Mesendoderm (in vitro differentiated cells): Measurements from ENCODE around the gene SCGN.

ENCODE experiments used
- DNase-seq: peaks from one replicate; pipeline ENCODE4 v3.0.0; 2013
- H2AK5ac ChIP-seq: 2 replicates; pipeline ENCODE4 v1.6.1; 2013; ENCODE audit warnings: low read length, inconsistent platforms
- H2BK120ac ChIP-seq: 2 replicates; pipeline ENCODE4 v1.6.1; 2013; ENCODE audit warnings: low read depth, mild to moderate bottlenecking, low read length, moderate library complexity, mixed read lengths
- H2BK15ac ChIP-seq: replicated peaks from 2 replicates; pipeline ENCODE4 v1.6.1; 2013; ENCODE audit warnings: low read depth, mild to moderate bottlenecking, moderate library complexity
- H2BK5ac ChIP-seq: 2 replicates; pipeline ENCODE4 v1.6.1; 2013; ENCODE audit warnings: low read length, inconsistent platforms
- H3K18ac ChIP-seq: 2 replicates; pipeline ENCODE4 v1.6.1; 2013; ENCODE audit warnings: mild to moderate bottlenecking, low read length, mixed read lengths
- H3K23ac ChIP-seq: one replicate; pipeline ENCODE4 v1.6.1; 2013; ENCODE audit warnings: low read length
- H3K27ac ChIP-seq: 2 replicates; pipeline ENCODE4 v1.5.1; 2013; ENCODE audit warnings: low read depth, mild to moderate bottlenecking, inconsistent platforms, low read length, moderate library complexity
- H3K27me3 ChIP-seq: 2 replicates; pipeline ENCODE4 v1.6.1; 2013; ENCODE audit warnings: low read length, control low read depth, mild to moderate bottlenecking, inconsistent platforms; ENCODE audit not compliant: insufficient read depth, poor library complexity
- H3K36me3 ChIP-seq: 2 replicates; pipeline ENCODE4 v1.6.1; 2013; ENCODE audit warnings: low read length, inconsistent platforms; ENCODE audit not compliant: control insufficient read depth, insufficient read depth
- H3K4ac ChIP-seq: one replicate; pipeline ENCODE4 v1.6.1; 2013; ENCODE audit warnings: low read depth, mild to moderate bottlenecking, low read length, moderate library complexity
- H3K4me1 ChIP-seq: 2 replicates; pipeline ENCODE4 v1.6.1; 2013; ENCODE audit warnings: low read depth, low read length, inconsistent platforms; ENCODE audit not compliant: control insufficient read depth
- H3K4me2 ChIP-seq: 2 replicates; pipeline ENCODE4 v1.6.1; 2013; ENCODE audit warnings: low read length
- H3K4me3 ChIP-seq: 2 replicates; pipeline ENCODE4 v1.5.1; 2013; ENCODE audit warnings: mild to moderate bottlenecking, low read length
- H3K56ac ChIP-seq: one replicate; pipeline ENCODE4 v1.6.1; 2013; ENCODE audit warnings: low read length
- H3K79me1 ChIP-seq: 2 replicates; pipeline ENCODE4 v1.6.1; 2013; ENCODE audit warnings: low read length, inconsistent platforms
- H3K79me2 ChIP-seq: 2 replicates; pipeline ENCODE4 v1.6.1; 2013; ENCODE audit warnings: mild to moderate bottlenecking, low read length; ENCODE audit not compliant: control insufficient read depth, insufficient read depth
- H3K9ac ChIP-seq: 2 replicates; pipeline ENCODE4 v1.6.1; 2013; ENCODE audit warnings: low read length, inconsistent platforms
- H4K5ac ChIP-seq: one replicate; pipeline ENCODE4 v1.6.1; 2013; ENCODE audit warnings: low read length
- H4K8ac ChIP-seq: one replicate; pipeline ENCODE4 v1.6.1; 2013; ENCODE audit warnings: low read depth, mild to moderate bottlenecking, control low read depth, low read length, moderate library complexity
- WGBS: extraction: QIAGEN DNeasy Blood & Tissue Kit; methylation state at CpG from one replicate; pipeline ENCODE4 v1.1.7; 2013; ENCODE audit warnings: low lambda C conversion rate, missing lambda C conversion rate; ENCODE audit not compliant: insufficient coverage; ENCODE audit errors: extremely low coverage; 5-methylcytosine and 5-hydroxymethylcytosine counted together

Gene SCGN

GRCh38 chr6:25670208-25670607, 18.2 kb downstream of the SCGN start:
- WGBS = no CpG with 5 or more reads among the region's 1 CpG
- Histone ChIP-seq H2BK5ac (no peak overlapping the region), H3K9ac (no peak overlapping the region), H4K8ac (no peak overlapping the region), H3K27ac (no peak overlapping the region), H3K23ac (no peak overlapping the region), H4K5ac (no peak overlapping the region), H3K4me2 (no peak overlapping the region), H3K36me3 (no peaks in the 10 kb centered on the region), H2AK5ac (no peak overlapping the region), H3K56ac (no peak overlapping the region), H3K4me1 (no peaks in the 10 kb centered on the region), H3K79me1 (no peaks in the 10 kb centered on the region), H3K4me3 (no peak overlapping the region), H3K79me2 (no peaks in the 10 kb centered on the region), H3K27me3 (no peaks in the 10 kb centered on the region), H3K4ac (no peak overlapping the region), H3K18ac (no peak overlapping the region), H2BK120ac (no peak overlapping the region), H2BK15ac (no peak overlapping the region)
- no peak for DNase-seq

GRCh38 chr6:25670793-25671513, 18.9 kb downstream of the SCGN start:
- H3K9ac ChIP-seq = no peak overlapping the region

GRCh38 chr6:25671652-25672051, 19.6 kb downstream of the SCGN start:
- no peak overlapping the region for H3K4me2 ChIP-seq
- H2BK5ac ChIP-seq = no peak overlapping the region
- no peak overlapping the region for H3K23ac ChIP-seq
- H3K79me2 ChIP-seq = no peaks in the 10 kb centered on the region
- no peak overlapping the region for H3K56ac ChIP-seq
- no peak overlapping the region for H3K9ac ChIP-seq
- no peak overlapping the region for H2AK5ac ChIP-seq
- DNase-seq = no peak
- no peak overlapping the region for H2BK15ac ChIP-seq
- no peak overlapping the region for H2BK120ac ChIP-seq
- no CpG with 5 or more reads among the region's 1 CpG for WGBS
- H3K27ac ChIP-seq = no peak overlapping the region
- no peak overlapping the region for H4K8ac ChIP-seq
- H3K79me1 ChIP-seq = no peaks in the 10 kb centered on the region
- no peaks in the 10 kb centered on the region for H3K4me1 ChIP-seq
- no peak overlapping the region for H3K4ac ChIP-seq
- H3K4me3 ChIP-seq = no peak overlapping the region
- no peaks in the 10 kb centered on the region for H3K27me3 ChIP-seq
- no peak overlapping the region for H3K18ac ChIP-seq
- no peak overlapping the region for H4K5ac ChIP-seq
- no peaks in the 10 kb centered on the region for H3K36me3 ChIP-seq

More at GRCh38 chr6:25670793-25671513, 18.9 kb downstream of the SCGN start:
- Histone ChIP-seq H3K4ac (no peak overlapping the region), H2BK120ac (no peak overlapping the region), H3K27ac (no peak overlapping the region), H2BK15ac (no peak overlapping the region), H3K18ac (no peak overlapping the region), H3K23ac (no peak overlapping the region), H2BK5ac (no peak overlapping the region), H3K27me3 (no peaks in the 10 kb centered on the region), H3K79me1 (no peaks in the 10 kb centered on the region), H3K4me3 (no peak overlapping the region), H4K5ac (no peak overlapping the region), H3K4me2 (no peak overlapping the region), H3K4me1 (no peaks in the 10 kb centered on the region), H2AK5ac (no peak overlapping the region), H3K36me3 (no peaks in the 10 kb centered on the region), H4K8ac (no peak overlapping the region), H3K56ac (no peak overlapping the region), H3K79me2 (no peaks in the 10 kb centered on the region)
- peak; percentile 24 for DNase-seq
- WGBS = no CpG with 5 or more reads among the region's 7 CpGs

GRCh38 chr6:25675167-25675566, 23.2 kb downstream of the SCGN start:
- H3K27me3 ChIP-seq = no peaks in the 10 kb centered on the region
- no peak overlapping the region for H2AK5ac ChIP-seq
- H3K4me3 ChIP-seq = no peak overlapping the region
- no peak overlapping the region for H3K9ac ChIP-seq
- no peak overlapping the region for H4K5ac ChIP-seq
- no peaks in the 10 kb centered on the region for H3K4me1 ChIP-seq
- H3K79me1 ChIP-seq = no peaks in the 10 kb centered on the region
- no peak overlapping the region for H2BK120ac ChIP-seq
- no CpG with 5 or more reads among the region's 5 CpGs for WGBS
- H2BK15ac ChIP-seq = no peak overlapping the region
- no peak overlapping the region for H3K18ac ChIP-seq
- no peak overlapping the region for H3K56ac ChIP-seq
- no peak overlapping the region for H2BK5ac ChIP-seq
- DNase-seq = no peak
- H3K4me2 ChIP-seq = no peak overlapping the region
- no peaks in the 10 kb centered on the region for H3K79me2 ChIP-seq
- H3K27ac ChIP-seq = no peak overlapping the region
- no peak overlapping the region for H4K8ac ChIP-seq
- H3K4ac ChIP-seq = no peak overlapping the region
- no peak overlapping the region for H3K23ac ChIP-seq
- H3K36me3 ChIP-seq = no peaks in the 10 kb centered on the region

- Histone ChIP-seq H2AK5ac (no peak overlapping the region), H2BK120ac (no peak overlapping the region), H4K5ac (no peak overlapping the region), H3K4me2 (no peak overlapping the region), H3K36me3 (no peaks in the 10 kb centered on the region), H3K9ac (no peak overlapping the region), H3K18ac (no peak overlapping the region), H3K4me3 (no peak overlapping the region), H3K4me1 (no peaks in the 10 kb centered on the region), H3K4ac (no peak overlapping the region), H3K27ac (no peak overlapping the region), H3K56ac (no peak overlapping the region), H3K79me2 (no peaks in the 10 kb centered on the region), H3K27me3 (no peaks in the 10 kb centered on the region), H4K8ac (no peak overlapping the region), H2BK15ac (no peak overlapping the region), H3K23ac (no peak overlapping the region), H2BK5ac (no peak overlapping the region), H3K79me1 (no peaks in the 10 kb centered on the region)
- DNase-seq = no peak
- WGBS = no CpG with 5 or more reads among the region's 5 CpGs
Measured at GRCh38 chr6:25676775-25677174, 24.8 kb downstream of the SCGN start.

GRCh38 chr6:25681848-25682247, 29.8 kb downstream of the SCGN start:
- Histone ChIP-seq H3K4me3 (no peak overlapping the region), H3K9ac (no peak overlapping the region), H3K56ac (no peak overlapping the region), H3K4me2 (no peak overlapping the region), H2BK15ac (no peak overlapping the region), H3K36me3 (no peaks in the 10 kb centered on the region), H3K79me1 (no peaks in the 10 kb centered on the region), H3K27me3 (no peaks in the 10 kb centered on the region), H3K4me1 (no peaks in the 10 kb centered on the region), H3K79me2 (no peaks in the 10 kb centered on the region), H4K8ac (no peak overlapping the region), H2AK5ac (no peak overlapping the region), H4K5ac (no peak overlapping the region), H3K4ac (no peak overlapping the region), H3K18ac (no peak overlapping the region), H2BK5ac (no peak overlapping the region), H2BK120ac (no peak overlapping the region), H3K23ac (no peak overlapping the region), H3K27ac (no peak overlapping the region)
- no CpG with 5 or more reads among the region's 3 CpGs for WGBS
- no peak for DNase-seq
